ENCODE results near the gene FAM13A.

The FAM13A gene

DNA sequence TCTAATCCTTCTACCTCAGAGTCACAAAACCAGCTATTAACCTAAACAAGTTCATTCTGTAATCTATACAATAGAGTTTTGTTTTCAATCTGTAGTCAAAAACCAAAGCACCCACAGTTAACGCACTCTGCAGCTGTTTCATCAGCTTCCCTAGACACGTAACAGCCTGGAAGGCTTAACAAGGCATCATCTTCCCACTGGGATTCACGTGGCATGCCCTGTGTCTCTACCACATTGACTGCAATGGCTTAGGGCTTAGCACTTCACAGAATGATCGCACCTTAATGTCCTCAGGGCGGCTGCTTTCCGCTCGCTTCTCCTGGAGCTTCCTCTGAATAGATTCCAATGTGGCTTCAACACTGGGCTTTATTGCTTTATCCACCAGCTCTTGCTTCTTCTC is 309.6 kb downstream of the FAM13A start:
- no peak for DNase-seq (ENCODE audit: low read depth, low spot score)

DNA sequence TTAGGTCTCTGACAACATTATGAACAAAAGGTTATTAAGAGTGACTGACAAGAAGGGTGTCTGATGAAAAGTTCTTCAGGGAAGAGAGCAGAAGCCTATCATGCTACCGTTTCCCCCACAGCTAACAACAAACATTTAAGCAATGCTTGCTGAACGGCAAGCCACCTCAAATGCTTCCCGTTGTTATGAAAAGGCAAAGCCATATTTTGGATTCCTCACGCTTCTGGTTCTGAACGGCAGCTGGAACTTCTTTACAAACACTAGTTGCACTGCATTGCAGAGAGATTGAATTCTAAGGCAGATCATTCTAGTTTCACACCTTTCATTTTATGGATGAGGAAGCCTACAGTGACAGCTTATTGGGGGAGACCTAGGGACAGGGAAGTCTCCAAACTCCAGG is 310.8 kb downstream of the FAM13A start:
- DNase-seq (ENCODE audit: low read depth, low spot score): no peak

- no peak for DNase-seq (ENCODE audit: low read depth, low spot score)
Observed at GRCh38 chr4:88745581-88746163, 311.3 kb downstream of the FAM13A start.

GRCh38 chr4:88745175-88745574 is 311.8 kb downstream of the FAM13A start:
- DNase-seq (ENCODE audit: low read depth, low spot score): no peak

DNA sequence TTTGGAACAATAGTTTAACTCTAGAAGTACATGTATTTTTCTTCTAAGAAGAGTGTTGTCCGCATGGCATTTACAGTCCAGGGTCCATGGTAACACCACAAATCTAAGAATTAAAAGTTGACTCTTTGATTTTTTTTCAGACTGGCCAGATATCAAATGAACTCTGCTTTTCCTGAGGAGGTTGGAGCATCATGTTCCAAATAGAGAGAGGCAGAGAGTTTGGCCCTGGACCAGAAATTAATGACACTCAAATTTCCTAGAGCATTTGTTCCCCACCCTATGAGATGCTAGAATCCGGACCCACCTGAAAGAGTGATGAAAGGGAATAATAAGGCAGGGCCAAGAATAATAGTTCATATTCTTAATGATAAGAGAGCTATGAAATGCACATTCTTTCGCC is 312.4 kb downstream of the FAM13A start:
- no peak for DNase-seq (ENCODE audit: low read depth, low spot score)

DNA sequence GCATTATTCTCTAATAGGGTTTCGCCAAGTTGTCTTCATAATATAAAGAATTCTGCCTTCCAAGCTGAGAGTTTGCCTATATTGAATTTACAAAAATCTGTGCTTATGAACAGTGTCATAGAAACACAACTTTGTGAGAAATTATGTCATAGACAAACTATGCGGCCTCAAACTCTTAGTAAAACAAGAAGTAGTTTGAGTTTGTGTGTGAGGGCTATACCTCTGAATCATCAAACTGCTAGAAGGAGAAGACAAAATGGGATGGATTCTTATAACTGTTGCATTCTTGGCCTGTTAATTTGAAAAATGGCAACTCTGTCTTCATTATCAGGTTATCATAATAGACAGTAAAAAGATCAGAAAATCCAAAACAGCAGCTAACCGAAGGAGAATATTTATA is 313.3 kb downstream of the FAM13A start:
- DNase-seq (ENCODE audit: low read depth, low spot score): no peak

GRCh38 chr4:88742561-88742960 is 314.4 kb downstream of the FAM13A start:
- no peak for DNase-seq (ENCODE audit: low read depth, low spot score)

GRCh38 chr4:88738180-88738579 is 318.8 kb downstream of the FAM13A start:
- DNase-seq (ENCODE audit: low read depth, low spot score): no peak

DNA sequence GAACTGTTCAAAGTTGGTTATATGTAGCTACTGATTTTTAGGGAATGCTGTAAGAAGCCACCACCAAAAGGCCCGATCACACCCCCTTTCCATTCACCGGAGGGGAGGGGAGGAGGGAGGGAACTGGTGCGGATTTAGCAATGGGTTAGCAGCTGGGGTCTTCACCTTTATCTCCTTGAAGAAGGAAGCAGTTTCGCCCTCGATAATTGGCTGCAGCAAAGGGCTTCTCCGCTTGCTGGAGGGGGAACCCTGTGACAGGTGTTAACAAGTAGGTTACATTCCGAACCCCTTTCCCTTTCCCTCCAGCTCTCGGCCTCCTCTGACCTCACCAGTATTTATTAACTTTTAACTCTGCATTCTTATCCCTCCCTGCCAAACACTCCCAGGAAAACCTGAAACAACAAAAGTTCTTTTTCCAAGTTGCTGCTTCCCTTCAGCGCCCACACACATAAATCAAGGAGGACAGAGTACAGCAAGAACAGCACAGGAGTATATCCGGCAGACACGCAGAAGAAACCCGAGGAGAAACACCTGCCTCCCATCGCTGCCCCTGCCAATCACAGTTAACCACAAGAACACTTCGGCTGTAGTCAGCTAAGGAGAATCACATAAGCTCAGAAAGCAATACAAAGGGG is 319.6 kb downstream of the FAM13A start:
- no peak for DNase-seq (ENCODE audit: low read depth, low spot score)

GRCh38 chr4:88736264-88736663 is 320.7 kb downstream of the FAM13A start:
- no peak for DNase-seq (ENCODE audit: low read depth, low spot score)

GRCh38 chr4:88735564-88735963 is 321.4 kb downstream of the FAM13A start:
- DNase-seq (ENCODE audit: low read depth, low spot score): no peak

DNA sequence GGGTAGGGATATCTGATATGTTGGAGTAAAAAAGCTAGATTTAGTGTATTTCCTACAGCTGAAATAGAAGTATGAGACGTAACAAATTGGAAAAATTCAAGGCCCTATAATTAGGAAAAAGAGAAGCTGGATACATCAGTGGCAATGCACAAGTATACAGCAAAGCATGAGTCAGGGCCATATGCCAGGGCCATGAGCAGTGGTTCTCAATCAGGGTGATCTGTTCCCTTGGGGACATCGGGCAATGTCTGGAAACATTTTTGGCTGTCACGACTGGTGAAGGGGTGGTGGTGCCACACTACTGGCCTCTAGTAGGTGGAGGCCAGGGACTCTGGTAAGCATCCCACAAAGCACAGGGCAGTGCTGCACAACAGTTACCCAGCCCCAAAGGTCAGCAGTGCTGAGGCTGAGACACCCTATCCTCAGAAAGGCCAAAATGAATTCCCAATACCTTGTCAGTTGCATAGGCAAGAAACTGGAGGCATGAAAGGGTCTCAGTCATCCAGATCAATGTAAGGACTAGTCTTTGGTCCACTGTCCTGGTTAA is 322.5 kb downstream of the FAM13A start:
- DNase-seq (ENCODE audit: low read depth, low spot score): no peak

- DNase-seq (ENCODE audit: low read depth, low spot score): no peak
Observed at GRCh38 chr4:88732714-88733368, 324.1 kb downstream of the FAM13A start.

DNA sequence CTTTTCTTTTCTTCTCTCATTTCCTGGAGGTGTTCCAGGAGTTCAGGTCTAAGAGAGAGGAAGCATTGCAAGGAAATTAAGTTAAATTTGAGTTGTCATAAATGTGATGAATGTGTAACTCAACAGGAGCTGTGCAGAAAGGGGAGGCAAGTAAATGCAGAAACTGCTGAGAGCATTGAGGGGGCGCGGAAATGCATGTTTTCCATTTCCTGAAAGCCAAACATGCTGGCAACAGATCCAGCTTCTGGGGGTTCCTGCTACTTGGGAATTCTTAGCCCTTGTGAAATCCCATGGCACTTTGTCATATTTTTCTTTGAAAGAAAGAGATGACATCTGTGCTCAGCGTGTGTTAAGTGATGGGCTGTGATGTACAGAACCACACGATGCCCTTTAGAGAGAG is 325.6 kb downstream of the FAM13A start:
- no peak for DNase-seq (ENCODE audit: low read depth, low spot score)

DNA sequence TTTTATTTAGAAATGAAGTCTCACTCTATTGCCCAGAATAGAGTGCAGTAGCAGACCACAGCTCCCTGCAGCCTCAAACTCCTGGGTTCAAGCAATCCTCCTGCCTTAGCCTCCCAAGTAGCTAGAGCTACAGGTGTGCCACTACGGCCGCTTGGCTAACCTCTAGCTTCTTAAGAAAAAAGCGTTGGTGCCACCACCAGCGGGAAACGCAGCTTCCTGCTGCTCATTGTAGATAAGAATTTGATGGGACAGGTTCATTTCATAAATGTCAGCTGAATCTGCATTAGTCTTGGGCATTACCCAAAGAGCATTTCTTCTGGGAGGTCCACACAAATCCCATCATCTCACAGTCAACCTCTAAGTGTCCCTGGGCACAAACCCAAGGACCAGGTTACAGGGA is 326.2 kb downstream of the FAM13A start:
- DNase-seq (ENCODE audit: low read depth, low spot score): no peak

GRCh38 chr4:88729146-88729760 is 327.7 kb downstream of the FAM13A start:
- no peak for DNase-seq (ENCODE audit: low read depth, low spot score)

- no peak for DNase-seq (ENCODE audit: low read depth, low spot score)
Observed at GRCh38 chr4:88728146-88728545, 328.8 kb downstream of the FAM13A start.

DNA sequence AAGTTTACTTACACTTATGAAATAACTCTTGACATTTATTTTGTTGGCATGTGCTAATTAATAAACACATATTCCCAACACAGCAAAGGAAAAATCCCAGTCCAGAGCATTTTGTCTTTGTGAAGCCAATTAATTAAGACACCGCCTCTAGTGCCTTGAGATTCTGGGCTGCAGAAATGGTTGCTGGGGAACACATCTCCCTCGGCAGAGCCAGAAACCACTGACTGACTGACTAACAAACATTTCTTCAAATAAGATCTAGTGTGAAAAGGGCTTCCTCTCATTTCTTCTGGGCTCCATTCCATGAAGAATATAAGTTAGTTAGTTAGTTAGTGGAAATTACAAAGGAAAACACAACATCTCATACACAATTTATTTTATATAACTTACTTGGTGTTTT is 331.0 kb downstream of the FAM13A start:
- DNase-seq (ENCODE audit: low read depth, low spot score): no peak

- DNase-seq (ENCODE audit: low read depth, low spot score): no peak
Observed at GRCh38 chr4:88725143-88725542, 331.8 kb downstream of the FAM13A start.

- no peak for DNase-seq (ENCODE audit: low read depth, low spot score)
Observed at GRCh38 chr4:88724406-88724805, 332.6 kb downstream of the FAM13A start.

DNA sequence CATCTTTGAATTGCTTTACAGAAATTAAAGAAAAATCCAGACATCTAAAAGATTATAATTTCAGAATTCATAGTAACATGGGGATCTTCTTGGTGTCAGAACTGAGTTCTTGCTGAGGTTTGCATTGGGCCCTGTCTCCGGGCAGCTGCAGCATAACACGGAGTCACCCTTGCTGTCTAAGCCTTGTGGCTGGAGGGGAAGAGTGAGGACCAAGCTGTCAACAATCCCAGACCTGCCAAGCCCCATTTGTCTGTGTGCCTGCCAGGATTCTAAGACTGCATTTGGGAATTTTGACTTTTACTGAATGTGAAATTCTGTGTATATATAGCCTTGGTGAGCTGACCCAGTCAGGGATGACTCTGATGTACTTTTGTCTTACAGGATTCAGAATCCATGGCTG is 334.2 kb downstream of the FAM13A start:
- DNase-seq (ENCODE audit: low read depth, low spot score): no peak

DNA sequence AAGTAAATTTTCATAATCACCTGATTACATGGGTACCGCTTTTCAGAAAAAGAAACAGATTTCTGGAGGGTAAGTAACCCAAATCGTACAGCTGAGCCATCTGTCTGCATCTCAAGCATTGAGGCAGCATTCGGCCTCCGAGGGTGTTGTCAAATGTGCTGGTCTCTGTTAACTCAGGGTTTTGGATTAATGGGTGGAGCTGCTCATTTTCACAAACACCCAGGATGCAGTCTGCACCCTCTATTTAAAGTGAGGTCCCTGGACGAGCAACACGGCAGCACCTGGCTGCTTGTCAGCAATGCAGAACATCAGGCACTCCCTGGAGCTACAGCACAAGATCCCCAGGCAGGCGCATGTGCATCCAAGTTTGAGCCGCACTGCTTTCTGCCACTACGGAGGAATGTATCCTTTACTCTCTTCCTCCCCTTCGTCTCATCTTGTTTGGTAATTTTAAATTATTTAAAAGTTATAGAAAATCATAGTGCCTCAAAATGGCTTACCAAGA is 334.7 kb downstream of the FAM13A start:
- no peak for DNase-seq (ENCODE audit: low read depth, low spot score)

All from iPS DF 19.7 (cell line).